Fibroblast of lung (primary cell): ENCODE results near the gene LUC7L3. TPM values are rescaled to one million over a fixed set of nuclear protein-coding genes. Genes with fewer than 3 reads are reported as not detected.
"Not testable (repeated sequence)": the region's sequence is repeated elsewhere in the genome, so short reads cannot be mapped to it uniquely, and the experiment has no call there.

Source experiments
- DNase-seq, 2 donors: peaks; one replicate each; pipeline versions ENCODE4 v3.0.0 to v3.0.0-alpha.2; 2010; ENCODE audit warnings: low read depth in 2 of 2
- H2AFZ ChIP-seq: 2 replicates; pipeline ENCODE4 v1.5.1; 2012; ENCODE audit warnings: low read length, control low read depth, inconsistent platforms
- H3K27ac ChIP-seq: 2 replicates; pipeline ENCODE4 v1.5.1; 2011; ENCODE audit warnings: low read length, control low read depth; ENCODE audit not compliant: insufficient read depth
- H3K27me3 ChIP-seq: 2 replicates; pipeline ENCODE4 v1.5.1; 2011; ENCODE audit warnings: mild to moderate bottlenecking, low read length; ENCODE audit not compliant: control insufficient read depth, insufficient read depth
- H3K36me3 ChIP-seq: 2 replicates; pipeline ENCODE4 v1.5.1; 2011; ENCODE audit warnings: low read length; ENCODE audit not compliant: control insufficient read depth, insufficient read depth
- H3K4me1 ChIP-seq: 2 replicates; pipeline ENCODE4 v1.5.1; 2011; ENCODE audit warnings: low read length; ENCODE audit not compliant: control insufficient read depth, insufficient read depth; ENCODE audit errors: extremely low read depth
- H3K4me2 ChIP-seq: 2 replicates; pipeline ENCODE4 v1.5.1; 2011; ENCODE audit warnings: low read length, control low read depth; ENCODE audit not compliant: insufficient read depth; ENCODE audit errors: extremely low read depth
- H3K4me3 ChIP-seq, 4 experiments: fragments of 200-600 bp in 1 of 4; sonication (generic) in 1 of 4; replicated peaks in 1 of 4; 2 replicates each; pipeline ENCODE4 v1.5.1; 2011 to 2016; ENCODE audit warnings: low read length in 4 of 4, low read depth in 3 of 4, mild to moderate bottlenecking in 3 of 4, control low read depth in 2 of 4, inconsistent platforms in 1 of 4, mixed read lengths in 1 of 4; ENCODE audit not compliant: insufficient read depth in 1 of 4; ENCODE audit errors: control extremely low read depth in 1 of 4
- H3K79me2 ChIP-seq: 2 replicates; pipeline ENCODE4 v1.5.1; 2012; ENCODE audit warnings: mild to moderate bottlenecking, low read length, inconsistent platforms; ENCODE audit not compliant: control insufficient read depth, insufficient read depth
- H3K9ac ChIP-seq: 2 replicates; pipeline ENCODE4 v1.5.1; 2011; ENCODE audit warnings: mild to moderate bottlenecking, low read length, control low read depth; ENCODE audit not compliant: insufficient read depth
- H3K9me3 ChIP-seq: 2 replicates; pipeline ENCODE4 v1.5.1; 2012; ENCODE audit warnings: low read depth, low read length; ENCODE audit not compliant: control insufficient read depth, insufficient read depth
- H4K20me1 ChIP-seq: 2 replicates; pipeline ENCODE4 v1.5.1; 2011; ENCODE audit warnings: low read length; ENCODE audit not compliant: control insufficient read depth, insufficient read depth; ENCODE audit errors: extremely low read depth
- EZH2 ChIP-seq: IDR thresholded peaks from 2 replicates; pipeline ENCODE4 v1.5.1; 2012; ENCODE audit warnings: low read length, control low read depth, mild to moderate bottlenecking; ENCODE audit errors: missing control alignments
- polyA plus RNA-seq, 2 donors: library from polyadenylated mRNA; depleted of rRNA in 1 of 2; stranded (reverse) in 1 of 2; unstranded in 1 of 2; fragments of >200 nt; gene quantifications; 2 replicates each; pipeline ENCODE4 v1.2.1, GENCODE V29; 2011 to 2012; ENCODE audit warnings: missing spikeins in 1 of 2
- total RNA-seq: library from RNA; depleted of rRNA; stranded (reverse); fragments of >200 nt; gene quantifications from 2 replicates; pipeline ENCODE4 v1.2.1, GENCODE V29; 2014
- TF ChIP-seq, protein P1 (sequence below), 2 donors: IDR thresholded peaks in 1 of 2; conservative IDR thresholded peaks in 1 of 2; 1 replicate in 1 of 2; 2 replicates in 1 of 2; pipeline ENCODE4 v1.5.1; 2011 to 2012; ENCODE audit warnings: low read length in 2 of 2, control low read depth in 1 of 2, inconsistent platforms in 1 of 2, low read depth in 1 of 2, mild to moderate bottlenecking in 1 of 2

LUC7L3 gene
- total and polyA plus RNA-seq, 2 donors (not counting 1 experiment from before 2014, with no cell fraction given), result 35.2 to 56.5 TPM

DNA sequence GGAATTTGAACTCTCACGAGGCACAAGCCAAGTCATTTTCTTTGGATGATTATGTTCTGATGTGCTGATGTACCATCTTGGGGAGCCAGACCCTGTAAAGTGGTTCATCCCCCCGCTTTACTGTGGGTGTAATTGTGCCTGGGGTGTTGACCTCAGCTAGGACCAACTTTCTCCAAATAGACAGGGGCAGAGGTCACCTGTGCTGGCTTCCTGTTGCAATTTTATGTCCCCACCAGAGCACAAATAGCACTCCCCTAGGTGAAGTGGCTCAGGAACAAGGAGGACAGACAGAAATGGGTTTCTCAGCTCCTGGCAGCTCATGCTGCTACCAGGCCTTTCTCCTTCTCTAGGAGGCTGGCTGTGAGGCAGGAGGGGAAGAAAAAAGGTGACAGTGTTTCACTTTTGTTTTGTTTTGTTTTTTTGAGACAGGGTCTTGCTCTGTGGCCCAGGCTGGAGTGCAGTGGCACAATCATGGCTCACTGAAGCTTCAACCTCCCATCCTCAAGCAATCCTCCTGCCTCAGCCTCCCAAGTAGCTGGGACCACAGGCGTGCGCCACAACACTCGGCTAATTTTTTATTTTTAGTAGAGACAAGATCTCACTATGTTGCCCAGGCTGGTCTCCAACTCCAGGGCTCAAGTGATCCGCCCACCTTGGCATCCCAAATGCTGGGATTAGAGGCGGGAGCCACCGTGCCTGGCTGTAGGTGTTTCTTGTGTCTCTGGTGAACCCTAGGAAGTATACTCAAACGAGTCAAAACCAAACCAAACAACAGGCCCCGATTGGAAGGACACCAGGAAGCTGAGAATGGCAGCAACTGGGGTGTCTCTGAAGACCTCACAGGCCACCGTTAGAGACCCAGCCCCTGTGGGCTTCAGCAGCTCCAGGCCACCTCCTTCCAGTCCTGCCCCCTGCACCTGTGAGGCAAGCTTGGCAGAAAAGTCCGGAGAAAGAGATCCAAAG lies 83.5 kb downstream of the LUC7L3 start:
- Histone ChIP-seq H3K9me3 (no peaks in the 10 kb centered on the region), H3K36me3 (no peaks in the 10 kb centered on the region), H3K27ac (no peak overlapping the region), H4K20me1 (no peaks in the 10 kb centered on the region), H3K4me3 (no peak overlapping the region), H3K9ac (no peak overlapping the region), H3K4me2 (no peak overlapping the region), H3K79me2 (no peaks in the 10 kb centered on the region), H3K4me1 (no peaks in the 10 kb centered on the region), H3K27me3 (no peaks in the 10 kb centered on the region), H2AFZ (no peak overlapping the region)
- TF ChIP-seq, protein P1, sequence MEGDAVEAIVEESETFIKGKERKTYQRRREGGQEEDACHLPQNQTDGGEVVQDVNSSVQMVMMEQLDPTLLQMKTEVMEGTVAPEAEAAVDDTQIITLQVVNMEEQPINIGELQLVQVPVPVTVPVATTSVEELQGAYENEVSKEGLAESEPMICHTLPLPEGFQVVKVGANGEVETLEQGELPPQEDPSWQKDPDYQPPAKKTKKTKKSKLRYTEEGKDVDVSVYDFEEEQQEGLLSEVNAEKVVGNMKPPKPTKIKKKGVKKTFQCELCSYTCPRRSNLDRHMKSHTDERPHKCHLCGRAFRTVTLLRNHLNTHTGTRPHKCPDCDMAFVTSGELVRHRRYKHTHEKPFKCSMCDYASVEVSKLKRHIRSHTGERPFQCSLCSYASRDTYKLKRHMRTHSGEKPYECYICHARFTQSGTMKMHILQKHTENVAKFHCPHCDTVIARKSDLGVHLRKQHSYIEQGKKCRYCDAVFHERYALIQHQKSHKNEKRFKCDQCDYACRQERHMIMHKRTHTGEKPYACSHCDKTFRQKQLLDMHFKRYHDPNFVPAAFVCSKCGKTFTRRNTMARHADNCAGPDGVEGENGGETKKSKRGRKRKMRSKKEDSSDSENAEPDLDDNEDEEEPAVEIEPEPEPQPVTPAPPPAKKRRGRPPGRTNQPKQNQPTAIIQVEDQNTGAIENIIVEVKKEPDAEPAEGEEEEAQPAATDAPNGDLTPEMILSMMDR (conservative IDR thresholded peaks at IDR 0.05 in 1 of 2, IDR thresholded peaks at IDR 0.05 in 1 of 2; ENCODE audit: low read depth in 1 of 2, low read length in 2 of 2), result no peak
- no peak for TF ChIP-seq EZH2
- no peak for DNase-seq

DNA sequence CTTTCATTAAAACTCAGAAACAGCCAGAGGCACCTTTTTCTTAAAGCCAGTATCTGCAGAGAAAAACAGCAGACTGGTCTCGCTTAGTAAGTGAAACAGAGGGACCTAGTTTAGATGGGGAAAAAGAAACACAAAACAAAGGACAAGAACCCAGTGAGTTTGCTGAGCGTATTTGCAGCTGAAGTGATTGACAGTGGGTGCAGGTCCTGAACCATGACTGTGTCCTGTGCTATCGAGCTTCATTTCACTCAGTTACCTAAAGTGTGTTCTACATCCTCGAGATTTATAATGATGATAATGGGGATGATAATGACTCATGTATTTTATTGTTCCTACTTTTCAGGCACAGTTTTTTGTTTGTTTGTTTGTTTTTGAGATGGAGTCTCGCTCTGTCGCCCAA lies 84.3 kb downstream of the LUC7L3 start:
- H3K27ac ChIP-seq, result no peak overlapping the region
- TF ChIP-seq EZH2, result no peak
- no peaks in the 10 kb centered on the region for H3K79me2 ChIP-seq
- DNase-seq, result no peak
- H3K9ac ChIP-seq, result no peak overlapping the region
- no peaks in the 10 kb centered on the region for H4K20me1 ChIP-seq
- no peak overlapping the region for H3K4me2 ChIP-seq
- no peaks in the 10 kb centered on the region for H3K4me1 ChIP-seq
- no peaks in the 10 kb centered on the region for H3K36me3 ChIP-seq
- H2AFZ ChIP-seq, result no peak overlapping the region
- no peaks in the 10 kb centered on the region for H3K9me3 ChIP-seq
- no peak overlapping the region for H3K4me3 ChIP-seq
- no peaks in the 10 kb centered on the region for H3K27me3 ChIP-seq

DNA sequence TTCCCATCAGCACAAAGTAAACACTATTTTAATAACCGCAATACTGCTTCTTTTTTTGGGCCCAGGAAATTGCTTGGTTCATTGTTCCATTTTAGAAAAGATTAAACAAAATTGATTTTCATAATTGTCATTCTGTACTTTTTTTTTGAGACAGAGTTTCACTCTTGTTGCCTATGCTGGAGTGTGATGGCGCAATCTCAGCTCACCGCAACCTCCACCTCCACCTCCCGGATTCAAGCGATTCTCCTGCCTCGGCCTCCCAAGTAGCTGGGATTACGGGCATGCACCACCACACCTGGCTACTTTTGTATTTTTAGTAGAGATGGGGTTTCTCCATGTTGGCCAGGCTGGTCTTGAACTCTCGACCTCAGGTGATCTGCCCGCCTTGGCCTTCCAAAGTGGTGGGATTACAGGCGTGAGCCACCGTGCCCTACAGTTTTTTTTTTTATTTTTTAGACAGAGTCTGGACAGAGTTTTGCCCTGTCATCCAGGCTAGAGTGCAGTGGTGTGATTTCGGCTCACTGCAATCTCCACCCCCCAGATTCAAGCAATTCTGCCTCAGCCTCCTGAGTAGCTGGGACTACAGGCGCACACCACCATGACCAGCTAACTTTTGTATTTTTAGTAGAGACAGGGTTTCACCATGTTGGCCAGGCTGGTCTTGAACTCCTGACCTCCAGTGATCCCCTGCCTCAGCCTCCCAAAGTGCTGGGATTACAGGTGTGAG lies 85.5 kb downstream of the LUC7L3 start:
- DNase-seq, H3K4me2 ChIP-seq, H3K36me3 ChIP-seq, H4K20me1 ChIP-seq, H2AFZ ChIP-seq, H3K4me1 ChIP-seq, H3K27me3 ChIP-seq, H3K27ac ChIP-seq, H3K4me3 ChIP-seq, H3K9ac ChIP-seq, H3K9me3 ChIP-seq, H3K79me2 ChIP-seq: not testable (repeated sequence)
